ENCODE data around the gene MTMR6. TPM values are rescaled to one million over a fixed set of nuclear protein-coding genes. Genes with fewer than 3 reads are reported as not detected.
A peak's percentile ranks its signal among the peaks of the same experiment; 100 is the strongest.

Gene MTMR6
- polyA plus RNA-seq, 1 donor (not counting 4 experiments of a cell fraction or from before 2014, with no cell fraction given), result 20.3 TPM

- dilution Hi-C loops (cut with MboI; ENCODE audit: extremely low pct_ligation_motif_present, low sequenced_read_pairs), result no loop called here
- Histone ChIP-seq H3K4me3 (ENCODE audit: control insufficient read depth in 2 of 3, extremely low read depth in 1 of 3, insufficient read depth in 2 of 3, low read depth in 1 of 3, low read length in 3 of 3) (no peak overlapping the region), H3K27ac (ENCODE audit: control insufficient read depth, insufficient read depth, low read length) (no peak overlapping the region), H3K4me2 (ENCODE audit: control insufficient read depth, extremely low read depth, insufficient read depth, low read depth, low read length) (no peak overlapping the region), H2AFZ (ENCODE audit: control insufficient read depth, low read length) (no peak overlapping the region), H4K20me1 (ENCODE audit: control insufficient read depth, extremely low read depth, insufficient read depth, low read length) (peaks cover 3% of the 10 kb centered on the region), H3K79me2 (ENCODE audit: control insufficient read depth, insufficient read depth, low read length) (peaks cover 48% of the 10 kb centered on the region), H3K4me1 (ENCODE audit: control insufficient read depth, extremely low read depth, insufficient read depth, low read length) (peaks cover 9% of the 10 kb centered on the region), H3K9ac (ENCODE audit: control insufficient read depth, extremely low read depth, insufficient read depth, low read length) (no peak overlapping the region), H3K9me1 (ENCODE audit: control insufficient read depth, extremely low read depth, insufficient read depth, low read length) (no peaks in the 10 kb centered on the region), H3K9me3 (ENCODE audit: control insufficient read depth, low read depth, low read length) (no peaks in the 10 kb centered on the region), H3K27me3 (ENCODE audit: control insufficient read depth, extremely low read depth, insufficient read depth, low read length) (no peaks in the 10 kb centered on the region), H3K36me3 (ENCODE audit: control insufficient read depth in 2 of 2, extremely low read depth in 1 of 2, insufficient read depth in 2 of 2, low read length in 2 of 2) (peaks cover 2 to 3% of the 10 kb centered on the region in 2 experiments)
- peak; percentile 92 for FAIRE-seq
- DNase-seq (ENCODE audit: low read depth, low spot score), result no peak
- no peak for TF ChIP-seq EZH2 (IDR thresholded peaks at IDR 0.05; ENCODE audit: low read length)
- TF ChIP-seq, protein P1, sequence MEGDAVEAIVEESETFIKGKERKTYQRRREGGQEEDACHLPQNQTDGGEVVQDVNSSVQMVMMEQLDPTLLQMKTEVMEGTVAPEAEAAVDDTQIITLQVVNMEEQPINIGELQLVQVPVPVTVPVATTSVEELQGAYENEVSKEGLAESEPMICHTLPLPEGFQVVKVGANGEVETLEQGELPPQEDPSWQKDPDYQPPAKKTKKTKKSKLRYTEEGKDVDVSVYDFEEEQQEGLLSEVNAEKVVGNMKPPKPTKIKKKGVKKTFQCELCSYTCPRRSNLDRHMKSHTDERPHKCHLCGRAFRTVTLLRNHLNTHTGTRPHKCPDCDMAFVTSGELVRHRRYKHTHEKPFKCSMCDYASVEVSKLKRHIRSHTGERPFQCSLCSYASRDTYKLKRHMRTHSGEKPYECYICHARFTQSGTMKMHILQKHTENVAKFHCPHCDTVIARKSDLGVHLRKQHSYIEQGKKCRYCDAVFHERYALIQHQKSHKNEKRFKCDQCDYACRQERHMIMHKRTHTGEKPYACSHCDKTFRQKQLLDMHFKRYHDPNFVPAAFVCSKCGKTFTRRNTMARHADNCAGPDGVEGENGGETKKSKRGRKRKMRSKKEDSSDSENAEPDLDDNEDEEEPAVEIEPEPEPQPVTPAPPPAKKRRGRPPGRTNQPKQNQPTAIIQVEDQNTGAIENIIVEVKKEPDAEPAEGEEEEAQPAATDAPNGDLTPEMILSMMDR (optimal IDR thresholded peaks at IDR 0.05 in 1 of 3, IDR thresholded peaks at IDR 0.05 in 1 of 3, conservative IDR thresholded peaks at IDR 0.05 in 1 of 3; ENCODE audit: extremely low read depth in 1 of 3, insufficient read depth in 2 of 3, low read length in 3 of 3), result no peak
These were observed 10.5 kb downstream of the MTMR6 start for GRCh38 chr13:25276748-25277147.

- Histone ChIP-seq H3K36me3 (ENCODE audit: control insufficient read depth in 2 of 2, extremely low read depth in 1 of 2, insufficient read depth in 2 of 2, low read length in 2 of 2) (peaks cover 0 to 2% of the 10 kb centered on the region in 2 experiments), H3K9ac (ENCODE audit: control insufficient read depth, extremely low read depth, insufficient read depth, low read length) (no peak overlapping the region)
These were observed 18.7 kb downstream of the MTMR6 start for GRCh38 chr13:25268561-25268960.

More at GRCh38 chr13:25268561-25268960, 18.7 kb downstream of the MTMR6 start:
- DNase-seq (ENCODE audit: low read depth, low spot score) (no peak), FAIRE-seq (no peak)
- no peaks in the 10 kb centered on the region for H3K9me3 ChIP-seq (ENCODE audit: control insufficient read depth, low read depth, low read length)
- H3K79me2 ChIP-seq (ENCODE audit: control insufficient read depth, insufficient read depth, low read length), result peaks cover 18% of the 10 kb centered on the region
- H3K9me1 ChIP-seq (ENCODE audit: control insufficient read depth, extremely low read depth, insufficient read depth, low read length), result no peaks in the 10 kb centered on the region
- no peaks in the 10 kb centered on the region for H3K27me3 ChIP-seq (ENCODE audit: control insufficient read depth, extremely low read depth, insufficient read depth, low read length)
- no peak for TF ChIP-seq EZH2 (IDR thresholded peaks at IDR 0.05; ENCODE audit: low read length)
- TF ChIP-seq, protein P1 (optimal IDR thresholded peaks at IDR 0.05 in 1 of 3, IDR thresholded peaks at IDR 0.05 in 1 of 3, conservative IDR thresholded peaks at IDR 0.05 in 1 of 3; ENCODE audit: extremely low read depth in 1 of 3, insufficient read depth in 2 of 3, low read length in 3 of 3), result no peak
- no peaks in the 10 kb centered on the region for H4K20me1 ChIP-seq (ENCODE audit: control insufficient read depth, extremely low read depth, insufficient read depth, low read length)
- dilution Hi-C loops (cut with MboI; ENCODE audit: extremely low pct_ligation_motif_present, low sequenced_read_pairs), result no loop called here
- no peaks in the 10 kb centered on the region for H3K4me1 ChIP-seq (ENCODE audit: control insufficient read depth, extremely low read depth, insufficient read depth, low read length)
- H2AFZ ChIP-seq (ENCODE audit: control insufficient read depth, low read length), result no peak overlapping the region
- H3K27ac ChIP-seq (ENCODE audit: control insufficient read depth, insufficient read depth, low read length), result no peak overlapping the region
- H3K4me2 ChIP-seq (ENCODE audit: control insufficient read depth, extremely low read depth, insufficient read depth, low read depth, low read length), result no peak overlapping the region
- H3K4me3 ChIP-seq (ENCODE audit: control insufficient read depth in 2 of 3, extremely low read depth in 1 of 3, insufficient read depth in 2 of 3, low read depth in 1 of 3, low read length in 3 of 3), result no peak overlapping the region
